GM23248 (cell line): Measurements from ENCODE around the gene PIP4K2C.

ENCODE experiments used
- EZH2 ChIP-seq: fragments of 200-600 bp; sonication (generic); IDR thresholded peaks from 2 replicates; pipeline ENCODE4 v1.6.1; 2018; ENCODE audit warnings: antibody characterized with exemption, mild to moderate bottlenecking; ENCODE audit not compliant: insufficient read depth, poor library complexity, severe bottlenecking
- EZH2phosphoT487 ChIP-seq: fragments of 200-600 bp; sonication (generic); IDR thresholded peaks from 2 replicates; pipeline ENCODE4 v1.6.1; 2018; ENCODE audit warnings: antibody characterized with exemption, moderate library complexity, mild to moderate bottlenecking, low read depth; ENCODE audit not compliant: insufficient read depth

DNA sequence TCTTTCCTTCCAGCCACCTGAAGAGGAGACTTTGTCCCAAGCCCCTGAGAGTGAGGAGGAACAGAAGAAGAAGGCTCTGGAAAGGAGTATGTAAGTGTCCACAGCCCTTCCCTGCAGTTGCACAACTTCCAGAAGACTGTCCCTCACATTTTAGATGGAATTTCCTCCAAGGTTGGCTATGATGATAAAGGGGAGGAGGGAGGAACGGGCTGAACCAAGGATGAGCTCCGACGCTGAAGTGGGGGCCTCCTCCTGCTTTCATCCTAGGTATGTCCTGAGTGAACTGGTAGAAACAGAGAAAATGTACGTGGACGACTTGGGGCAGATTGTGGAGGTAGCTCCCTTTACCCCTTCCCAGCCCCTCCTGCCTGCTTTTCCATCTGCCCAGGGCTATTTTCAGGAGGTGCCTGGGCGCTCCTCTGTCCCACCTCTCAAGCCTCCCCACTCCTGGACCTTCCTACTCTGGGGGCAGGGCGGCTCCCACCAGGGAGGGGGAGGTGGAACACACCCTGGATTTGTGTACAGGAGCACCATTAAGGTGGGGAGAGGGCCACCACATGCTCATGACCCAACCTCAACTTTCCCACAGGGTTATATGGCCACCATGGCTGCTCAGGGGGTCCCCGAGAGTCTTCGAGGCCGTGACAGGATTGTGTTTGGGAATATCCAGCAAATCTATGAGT lies 22.6 kb downstream of the PIP4K2C start:
- TF ChIP-seq EZH2 (no peak), EZH2phosphoT487 (no peak)
